K562 (cell line): Measurements from ENCODE around the gene UNC5B. TPM values are rescaled to one million over a fixed set of nuclear protein-coding genes. Genes with fewer than 3 reads are reported as not detected.

ENCODE experiments used
- BACH1 ChIP-seq: fragments of 200-800 bp; sonication (Bioruptor generic); IDR thresholded peaks from 2 replicates; pipeline ENCODE4 v1.6.1; 2016; ENCODE audit warnings: missing genetic modification characterization, missing compliant biosample characterization
- NONO ChIP-seq, 2 experiments: fragments of 200-400 bp in 1 of 2; fragments of 450-650 bp in 1 of 2; formaldehyde crosslinking in 1 of 2; IDR thresholded peaks; 2 replicates each; pipeline ENCODE4 v1.6.1; 2017; ENCODE audit warnings: low read depth in 2 of 2, mild to moderate bottlenecking in 2 of 2, moderate library complexity in 2 of 2, low read length in 1 of 2
- NR2C1 ChIP-seq, 2 experiments: fragments of 450-650 bp; IDR thresholded peaks; 2 replicates each; pipeline ENCODE4 v1.6.1; 2017; ENCODE audit warnings: mild to moderate bottlenecking in 2 of 2, antibody characterized with exemption in 1 of 2, inconsistent platforms in 1 of 2, missing compliant biosample characterization in 1 of 2, missing genetic modification characterization in 1 of 2
- NR2C2 ChIP-seq, 2 experiments: fragments of 200-800 bp in 1 of 2; sonication (Bioruptor generic) in 1 of 2; sonication (generic) in 1 of 2; formaldehyde crosslinking in 1 of 2; IDR thresholded peaks; 2 replicates each; pipeline versions ENCODE4 v1.6.1 to v1.8.0; 2016 to 2022; ENCODE audit warnings: mild to moderate bottlenecking in 1 of 2, missing compliant biosample characterization in 1 of 2, missing genetic modification characterization in 1 of 2, missing genetic modification reagents in 1 of 2
- NR4A1 ChIP-seq, 2 experiments: fragments of 250-450 bp in 1 of 2; fragments of 450-650 bp in 1 of 2; sonication (Bioruptor Pico) in 1 of 2; IDR thresholded peaks; 2 replicates each; pipeline versions ENCODE4 v1.4.0 to v1.6.1; 2016 to 2020; ENCODE audit warnings: mild to moderate bottlenecking in 2 of 2, missing compliant biosample characterization in 1 of 2, missing genetic modification characterization in 1 of 2, moderate library complexity in 1 of 2
- NRF1 ChIP-seq, 2 experiments: fragments of 450-650 bp; IDR thresholded peaks in 1 of 2; conservative IDR thresholded peaks in 1 of 2; 2 replicates each; pipeline ENCODE4 v1.6.1; 2014; ENCODE audit warnings: mild to moderate bottlenecking in 2 of 2
- RAD21 ChIP-seq, 2 experiments: fragments of 250-450 bp in 1 of 2; fragments of 450-650 bp in 1 of 2; sonication (Bioruptor Pico) in 1 of 2; formaldehyde crosslinking in 1 of 2; IDR thresholded peaks in 1 of 2; conservative IDR thresholded peaks in 1 of 2; 2 replicates each; pipeline versions ENCODE4 v1.4.0 to v1.8.0; 2020 to 2022; ENCODE audit warnings: mild to moderate bottlenecking in 2 of 2, moderate library complexity in 1 of 2
- SLC30A9 ChIP-seq: fragments of 250-450 bp; sonication (Bioruptor Pico); IDR thresholded peaks from 2 replicates; pipeline ENCODE4 v1.8.0; 2022; ENCODE audit warnings: mild to moderate bottlenecking, moderate library complexity
- SP2 ChIP-seq: IDR thresholded peaks from 2 replicates; pipeline ENCODE4 v1.6.1; 2011; ENCODE audit warnings: mild to moderate bottlenecking, low read depth, low read length, moderate library complexity; ENCODE audit not compliant: poor library complexity, severe bottlenecking; ENCODE audit errors: extremely low read depth
- polyA plus RNA-seq, 8 experiments: library from polyadenylated mRNA; depleted of rRNA in 4 of 8; stranded (reverse) in 5 of 8; unstranded in 3 of 8; fragments of >200 nt; fragmentation: Nextera tagmentation in 2 of 8; fragmentation: Illumina TruSeq in 1 of 8; extraction: Ambion mirVana in 2 of 8; extraction: Trizol in 1 of 8; gene quantifications; 2 replicates each; pipeline versions ENCODE4 v1.2.1 to v1.2.3, GENCODE V29; 2011 to 2014; ENCODE audit warnings: inconsistent platforms in 1 of 8, missing spikeins in 1 of 8
- total RNA-seq, 7 experiments: library from RNA; depleted of rRNA in 6 of 7; stranded (reverse); fragments of >200 nt in 6 of 7; fragmentation: Illumina TruSeq in 2 of 7; extraction: Trizol in 2 of 7; gene quantifications; 2 replicates each; pipeline versions ENCODE4 v1.2.1 to v1.2.3, GENCODE V29; 2011 to 2021; ENCODE audit warnings: low replicate concordance in 1 of 7
- TF ChIP-seq, protein P1 (sequence below): fragments of 250-450 bp; sonication (Bioruptor Pico); IDR thresholded peaks from 2 replicates; pipeline ENCODE4 v1.4.0; 2020; ENCODE audit warnings: mild to moderate bottlenecking, moderate library complexity
- TF ChIP-seq, protein P2 (sequence below), 2 experiments: fragments of 450-650 bp; formaldehyde crosslinking in 1 of 2; IDR thresholded peaks; 2 replicates each; pipeline versions ENCODE4 v1.4.0 to v1.6.1; 2014 to 2020; ENCODE audit warnings: mild to moderate bottlenecking in 2 of 2, borderline replicate concordance in 1 of 2, low read depth in 1 of 2

UNC5B gene
- total and polyA plus RNA-seq, 9 of the 15 experiments (the other 6 are each of a cell fraction or from before 2014, with no cell fraction given): 0.10 to 8.4 (median 2.1) TPM

DNA sequence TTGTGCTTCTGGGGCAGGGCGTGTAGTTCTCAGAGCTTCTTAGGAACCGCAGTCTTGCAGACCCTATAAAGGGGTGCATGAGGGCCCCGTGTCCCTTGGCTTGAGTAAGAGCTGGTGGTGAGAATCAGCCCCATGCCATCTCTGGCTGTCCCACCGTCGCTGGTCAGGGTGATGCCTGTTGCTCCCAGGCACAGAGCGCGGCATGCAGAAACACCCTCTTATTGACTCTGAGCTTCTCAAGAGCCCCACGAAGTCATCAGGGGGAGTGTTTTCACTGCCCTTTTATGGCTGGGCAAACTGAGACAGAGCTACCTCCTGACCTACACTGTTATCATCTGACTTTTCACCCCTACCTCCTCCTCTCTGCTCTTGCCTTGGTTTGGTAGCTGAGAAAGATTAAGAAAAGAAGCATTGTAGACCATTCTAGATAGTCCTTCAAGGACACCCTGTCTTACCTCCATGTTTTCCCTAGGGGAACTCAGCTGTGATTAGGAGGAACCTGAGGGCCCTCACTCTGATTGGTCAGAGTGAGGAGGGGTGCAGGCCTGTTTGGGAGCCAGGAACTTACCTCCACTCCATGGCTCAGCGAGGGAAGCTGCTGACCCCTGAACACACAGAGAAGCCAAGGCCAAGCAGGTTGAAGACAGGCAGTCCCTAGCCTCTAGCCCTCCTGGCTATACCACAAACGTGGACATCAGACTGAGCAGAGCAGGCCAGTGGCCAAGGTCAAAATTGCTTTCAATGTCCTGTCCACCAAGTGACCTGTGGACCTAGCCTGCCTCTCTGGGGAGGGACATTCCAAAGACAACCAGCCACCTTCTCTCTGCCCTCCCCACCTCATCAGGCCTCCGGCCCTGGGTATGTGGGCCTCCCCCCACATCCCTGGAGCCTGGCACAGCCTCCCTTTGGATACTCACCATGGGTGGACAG, 17.6 kb downstream of the UNC5B start (continued):
- TF ChIP-seq, protein P1, sequence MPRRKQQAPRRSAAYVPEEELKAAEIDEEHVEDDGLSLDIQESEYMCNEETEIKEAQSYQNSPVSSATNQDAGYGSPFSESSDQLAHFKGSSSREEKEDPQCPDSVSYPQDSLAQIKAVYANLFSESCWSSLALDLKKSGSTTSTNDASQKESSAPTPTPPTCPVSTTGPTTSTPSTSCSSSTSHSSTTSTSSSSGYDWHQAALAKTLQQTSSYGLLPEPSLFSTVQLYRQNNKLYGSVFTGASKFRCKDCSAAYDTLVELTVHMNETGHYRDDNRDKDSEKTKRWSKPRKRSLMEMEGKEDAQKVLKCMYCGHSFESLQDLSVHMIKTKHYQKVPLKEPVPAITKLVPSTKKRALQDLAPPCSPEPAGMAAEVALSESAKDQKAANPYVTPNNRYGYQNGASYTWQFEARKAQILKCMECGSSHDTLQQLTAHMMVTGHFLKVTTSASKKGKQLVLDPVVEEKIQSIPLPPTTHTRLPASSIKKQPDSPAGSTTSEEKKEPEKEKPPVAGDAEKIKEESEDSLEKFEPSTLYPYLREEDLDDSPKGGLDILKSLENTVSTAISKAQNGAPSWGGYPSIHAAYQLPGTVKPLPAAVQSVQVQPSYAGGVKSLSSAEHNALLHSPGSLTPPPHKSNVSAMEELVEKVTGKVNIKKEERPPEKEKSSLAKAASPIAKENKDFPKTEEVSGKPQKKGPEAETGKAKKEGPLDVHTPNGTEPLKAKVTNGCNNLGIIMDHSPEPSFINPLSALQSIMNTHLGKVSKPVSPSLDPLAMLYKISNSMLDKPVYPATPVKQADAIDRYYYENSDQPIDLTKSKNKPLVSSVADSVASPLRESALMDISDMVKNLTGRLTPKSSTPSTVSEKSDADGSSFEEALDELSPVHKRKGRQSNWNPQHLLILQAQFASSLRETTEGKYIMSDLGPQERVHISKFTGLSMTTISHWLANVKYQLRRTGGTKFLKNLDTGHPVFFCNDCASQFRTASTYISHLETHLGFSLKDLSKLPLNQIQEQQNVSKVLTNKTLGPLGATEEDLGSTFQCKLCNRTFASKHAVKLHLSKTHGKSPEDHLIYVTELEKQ: no peak
- TF ChIP-seq SLC30A9 (CRISPR knock-in tag): no peak
- no peak for TF ChIP-seq NR2C2 (CRISPR knock-in tag; IDR thresholded peaks at IDR 0.05)
- TF ChIP-seq NR2C2 (tag; IDR thresholded peaks at IDR 0.05): peak; percentile 89
- TF ChIP-seq NR4A1 (CRISPR knock-in tag; IDR thresholded peaks at IDR 0.05): 0 out of 2 replicates have a peak, but pooled peaks have one; percentile 51
- no peak for TF ChIP-seq NR4A1 (tag; IDR thresholded peaks at IDR 0.05)
- 0 out of 4 replicates have a peak, but pooled peaks of 1 of the 2 experiments have one; percentile 2 for TF ChIP-seq RAD21 (CRISPR knock-in tag; conservative IDR thresholded peaks at IDR 0.05 in 1 of 2, IDR thresholded peaks at IDR 0.05 in 1 of 2)
- TF ChIP-seq BACH1: peak; percentile 66; the same call in 1 of the 2 replicates
- no peak for TF ChIP-seq SP2
- TF ChIP-seq, protein P2, sequence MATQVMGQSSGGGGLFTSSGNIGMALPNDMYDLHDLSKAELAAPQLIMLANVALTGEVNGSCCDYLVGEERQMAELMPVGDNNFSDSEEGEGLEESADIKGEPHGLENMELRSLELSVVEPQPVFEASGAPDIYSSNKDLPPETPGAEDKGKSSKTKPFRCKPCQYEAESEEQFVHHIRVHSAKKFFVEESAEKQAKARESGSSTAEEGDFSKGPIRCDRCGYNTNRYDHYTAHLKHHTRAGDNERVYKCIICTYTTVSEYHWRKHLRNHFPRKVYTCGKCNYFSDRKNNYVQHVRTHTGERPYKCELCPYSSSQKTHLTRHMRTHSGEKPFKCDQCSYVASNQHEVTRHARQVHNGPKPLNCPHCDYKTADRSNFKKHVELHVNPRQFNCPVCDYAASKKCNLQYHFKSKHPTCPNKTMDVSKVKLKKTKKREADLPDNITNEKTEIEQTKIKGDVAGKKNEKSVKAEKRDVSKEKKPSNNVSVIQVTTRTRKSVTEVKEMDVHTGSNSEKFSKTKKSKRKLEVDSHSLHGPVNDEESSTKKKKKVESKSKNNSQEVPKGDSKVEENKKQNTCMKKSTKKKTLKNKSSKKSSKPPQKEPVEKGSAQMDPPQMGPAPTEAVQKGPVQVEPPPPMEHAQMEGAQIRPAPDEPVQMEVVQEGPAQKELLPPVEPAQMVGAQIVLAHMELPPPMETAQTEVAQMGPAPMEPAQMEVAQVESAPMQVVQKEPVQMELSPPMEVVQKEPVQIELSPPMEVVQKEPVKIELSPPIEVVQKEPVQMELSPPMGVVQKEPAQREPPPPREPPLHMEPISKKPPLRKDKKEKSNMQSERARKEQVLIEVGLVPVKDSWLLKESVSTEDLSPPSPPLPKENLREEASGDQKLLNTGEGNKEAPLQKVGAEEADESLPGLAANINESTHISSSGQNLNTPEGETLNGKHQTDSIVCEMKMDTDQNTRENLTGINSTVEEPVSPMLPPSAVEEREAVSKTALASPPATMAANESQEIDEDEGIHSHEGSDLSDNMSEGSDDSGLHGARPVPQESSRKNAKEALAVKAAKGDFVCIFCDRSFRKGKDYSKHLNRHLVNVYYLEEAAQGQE (IDR thresholded peaks at IDR 0.05; ENCODE audit: borderline replicate concordance): no peak
- TF ChIP-seq, protein P2 (CRISPR knock-in tag; IDR thresholded peaks at IDR 0.05; ENCODE audit: low read depth): 0 out of 2 replicates have a peak, but pooled peaks have one; percentile 26
- no peak for TF ChIP-seq NONO (IDR thresholded peaks at IDR 0.05; ENCODE audit: low read depth in 2 of 2, low read length in 1 of 2)
- TF ChIP-seq NRF1 (conservative IDR thresholded peaks at IDR 0.05 in 1 of 2, IDR thresholded peaks at IDR 0.05 in 1 of 2): peak in 1 of 2 experiments; percentile 10; a peak in 1 of 4 replicates
- no peak; the same call in 1 of the 2 replicates for TF ChIP-seq NR2C1 (IDR thresholded peaks at IDR 0.05)
- peak; percentile 83 for TF ChIP-seq NR2C1 (tag; IDR thresholded peaks at IDR 0.05)
